NCI-H460 (cell line): ENCODE measurements around the gene TCAF1. TPM values are rescaled to one million over a fixed set of nuclear protein-coding genes. Genes with fewer than 3 reads are reported as not detected.
"Not testable (repeated sequence)": the region's sequence is repeated elsewhere in the genome, so short reads cannot be mapped to it uniquely, and the experiment has no call there.

Experiments used
- DNase-seq: peaks from one replicate; pipeline ENCODE4 v3.0.0-alpha.2; 2016; ENCODE audit warnings: low read depth; ENCODE audit errors: extremely low read depth
- total RNA-seq: library from RNA; depleted of rRNA; stranded (reverse); fragments of >200 nt; shearing (Covaris generic); gene quantifications from 2 replicates; pipeline ENCODE4 v1.2.3, GENCODE V29; 2014

Gene TCAF1
- total RNA-seq, 1 experiment from 2014 or later, result 37.4 TPM

DNA sequence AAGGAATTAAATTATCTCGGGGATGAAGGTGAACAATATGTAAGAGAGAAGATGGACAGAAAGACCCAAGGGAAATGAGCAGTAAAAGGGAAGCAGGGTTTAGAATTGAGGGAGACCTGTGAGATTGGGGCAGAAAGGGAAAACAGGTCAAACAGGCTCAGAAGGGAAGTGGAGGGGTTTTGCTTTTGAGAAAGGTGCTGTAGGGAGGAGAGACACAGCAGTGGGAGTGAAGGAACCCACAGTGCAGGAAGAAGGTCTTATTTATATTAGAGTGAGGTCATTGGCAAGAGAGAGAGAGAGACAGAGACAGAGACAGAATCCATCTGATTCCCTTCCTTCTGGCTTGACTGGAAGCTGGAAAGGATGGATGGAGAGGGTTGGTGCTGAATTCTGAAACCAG, 3.5 kb upstream of the TCAF1 start:
- DNase-seq, result no peak

DNA sequence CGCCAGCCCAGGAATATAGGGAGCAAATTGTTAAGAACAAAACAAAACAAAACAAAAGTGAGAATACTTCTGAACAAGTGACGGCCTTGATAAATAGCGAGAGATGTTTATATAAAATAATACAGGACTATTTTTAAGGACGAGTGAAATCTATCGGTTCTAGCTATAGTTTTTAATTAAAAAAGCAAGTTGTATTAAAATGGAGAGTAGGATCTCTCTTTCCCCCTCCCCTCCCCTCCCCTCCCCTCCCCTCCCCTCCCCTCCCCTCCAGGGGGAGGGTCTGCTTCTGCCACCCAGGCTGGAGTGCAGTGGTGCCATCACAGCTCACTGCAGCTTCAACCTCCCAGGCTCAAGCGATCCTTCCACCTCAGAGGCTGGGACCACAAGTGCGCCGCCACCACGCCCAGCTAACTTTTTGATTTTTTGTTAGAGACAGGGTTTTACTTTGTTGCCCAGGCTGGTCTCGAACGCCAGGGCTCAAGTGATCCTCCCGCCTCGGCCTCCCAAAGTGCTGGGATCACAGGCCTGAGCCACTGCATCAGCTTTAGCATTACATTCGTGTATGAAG, 440 bp upstream of the TCAF1 start:
- no peak for DNase-seq

DNA sequence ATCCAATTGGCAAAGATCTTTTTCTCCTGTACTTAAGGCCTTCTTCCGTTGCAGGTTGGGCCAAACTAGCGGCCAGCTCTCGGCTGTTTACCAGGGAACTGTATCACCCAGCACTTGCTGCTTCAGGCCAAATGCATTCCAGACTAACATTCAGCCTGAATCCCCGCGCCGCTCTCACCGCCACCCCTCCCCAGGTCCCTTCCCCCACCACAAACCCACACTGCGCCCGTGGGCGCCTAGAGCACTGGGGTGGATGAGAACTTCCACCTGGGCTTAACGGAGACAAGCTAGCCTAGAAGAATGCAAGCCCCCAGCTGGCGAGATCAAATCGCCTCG, 676 bp downstream of the TCAF1 start:
- DNase-seq, result no peak

DNA sequence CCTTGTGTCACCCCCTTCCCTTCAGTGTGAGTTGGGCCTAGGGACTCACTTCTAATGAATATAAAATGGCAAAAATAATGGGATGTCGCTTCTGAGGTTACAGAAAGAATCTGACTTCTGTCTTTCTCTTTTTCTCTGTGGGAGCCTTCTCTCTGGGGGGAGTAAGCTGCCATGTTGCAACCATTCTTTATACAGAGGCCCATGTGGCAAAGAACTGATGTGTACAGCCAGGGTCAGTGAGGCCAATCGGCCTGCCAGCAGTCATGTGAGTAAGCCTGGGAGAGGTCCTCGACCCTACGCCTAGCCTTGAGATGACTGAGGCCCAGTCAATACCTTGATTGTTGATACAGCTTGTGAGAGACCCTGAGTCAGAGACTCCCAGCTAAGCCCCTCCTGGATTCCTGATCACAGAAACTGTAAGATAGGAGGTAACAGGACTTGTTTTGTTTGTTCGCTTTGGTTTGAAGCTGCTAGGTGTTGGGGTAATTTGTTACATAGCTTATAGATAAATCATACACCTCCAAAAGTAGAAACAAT, 1.7 kb downstream of the TCAF1 start:
- no peak for DNase-seq

DNA sequence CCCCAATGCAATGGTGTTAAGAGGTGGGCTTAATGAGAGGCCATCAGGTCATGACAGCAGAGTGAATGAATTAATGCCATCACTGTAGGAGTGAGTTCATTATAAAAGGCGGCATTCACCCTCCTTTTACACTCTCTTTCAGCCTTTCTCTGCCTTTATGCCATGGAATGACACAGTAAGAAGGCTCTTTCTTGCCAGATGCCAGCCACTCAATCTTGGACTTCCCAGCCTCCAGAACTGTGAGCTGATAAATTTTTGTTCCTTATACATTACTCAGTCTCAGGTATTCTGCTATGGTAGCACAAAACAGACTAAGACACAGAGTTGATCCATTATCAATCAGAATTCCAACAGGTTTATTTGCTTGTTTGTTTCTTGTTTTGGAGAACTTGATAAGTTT, 3.2 kb downstream of the TCAF1 start:
- no peak for DNase-seq

DNA sequence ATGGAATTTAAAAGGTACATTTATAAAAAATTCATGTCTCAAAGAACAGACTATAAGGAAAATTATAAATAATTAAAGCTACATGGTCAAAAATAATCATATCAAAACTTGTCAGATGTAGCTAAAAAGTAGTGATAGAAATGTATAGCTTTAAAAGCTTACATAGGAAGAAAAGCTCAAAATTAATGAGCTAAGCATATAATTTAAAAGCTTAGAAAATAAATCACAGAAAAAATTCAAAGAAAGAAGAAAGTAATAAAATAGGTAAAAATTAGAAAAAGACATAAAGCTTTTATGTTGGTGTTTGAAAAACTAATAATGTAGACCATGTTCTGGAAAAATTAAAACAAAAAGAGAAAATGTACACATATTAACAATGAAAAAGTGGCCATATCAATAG, 5.3 kb downstream of the TCAF1 start:
- no peak for DNase-seq

DNA sequence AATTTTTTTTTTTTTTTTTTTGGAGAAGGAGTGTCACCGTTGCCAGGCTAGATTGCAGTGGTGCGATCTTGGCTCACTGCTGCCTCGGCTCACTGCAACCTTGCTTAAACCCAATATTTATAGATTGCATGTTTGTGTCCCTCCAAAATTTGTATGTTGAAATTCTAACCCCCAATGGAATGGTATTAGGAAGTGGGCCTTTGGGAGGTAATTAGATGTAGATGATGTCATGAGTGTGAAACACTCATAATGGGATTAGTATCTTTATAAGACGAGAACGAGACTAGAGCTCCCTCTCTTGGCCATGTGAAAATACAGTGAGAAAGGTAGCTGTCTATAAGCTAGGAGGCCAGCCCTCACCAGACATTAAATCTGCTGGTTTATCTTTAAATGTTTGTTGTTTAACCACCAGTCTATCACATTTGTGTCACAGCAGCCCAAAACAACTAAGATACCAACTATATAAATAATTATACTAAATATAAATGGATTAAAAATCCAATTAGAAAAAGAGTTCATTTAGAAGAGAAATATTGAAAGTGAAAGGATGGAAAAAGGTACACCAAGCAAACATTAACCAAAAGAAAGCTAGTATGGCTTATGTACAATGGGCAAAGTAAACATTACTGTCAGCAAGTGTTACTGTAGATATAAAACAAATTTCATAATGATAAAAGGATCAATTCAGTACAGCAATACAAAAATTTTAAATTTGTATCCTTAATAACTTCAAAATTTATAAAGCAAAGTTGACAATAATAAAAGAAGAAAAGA, 9.3 kb downstream of the TCAF1 start:
- DNase-seq, result peak; percentile 24

DNA sequence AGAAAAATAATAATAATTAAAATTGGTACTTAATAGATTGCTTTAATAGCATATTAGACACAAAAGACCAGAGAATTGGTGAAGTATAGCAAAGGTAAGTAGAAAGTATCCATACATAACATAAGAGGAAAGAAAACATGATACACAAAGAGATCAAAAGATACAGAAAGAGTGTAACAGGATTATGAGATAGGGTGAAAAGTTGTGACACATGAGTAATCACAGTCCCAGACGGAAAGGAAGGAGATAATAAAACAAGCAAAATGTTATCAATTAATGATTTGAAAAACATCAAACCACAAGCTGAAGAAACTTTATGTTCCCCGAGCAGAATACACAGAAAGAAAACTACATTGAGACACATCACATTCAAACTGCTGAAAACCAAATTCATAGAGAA, 10.5 kb downstream of the TCAF1 start:
- DNase-seq, result no peak

DNA sequence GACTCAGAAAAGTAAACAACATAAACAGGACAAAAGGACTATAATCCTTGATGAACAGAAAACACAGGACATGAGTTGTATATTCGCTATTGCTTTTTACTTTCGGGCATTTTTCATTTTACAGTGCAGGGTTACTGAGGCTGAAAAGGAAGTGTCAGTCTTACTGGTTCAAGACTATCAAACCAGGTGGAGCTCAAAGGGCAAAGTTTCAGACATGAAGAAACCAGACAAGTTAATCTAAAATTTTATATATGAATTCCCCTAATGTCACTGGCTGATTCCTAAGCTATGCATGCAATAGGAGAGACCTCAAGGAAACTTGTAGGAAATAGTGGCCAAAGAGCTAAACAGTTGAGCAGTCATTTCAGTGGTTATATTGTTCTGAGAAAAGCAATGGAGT, 11.4 kb downstream of the TCAF1 start:
- DNase-seq, result no peak

DNA sequence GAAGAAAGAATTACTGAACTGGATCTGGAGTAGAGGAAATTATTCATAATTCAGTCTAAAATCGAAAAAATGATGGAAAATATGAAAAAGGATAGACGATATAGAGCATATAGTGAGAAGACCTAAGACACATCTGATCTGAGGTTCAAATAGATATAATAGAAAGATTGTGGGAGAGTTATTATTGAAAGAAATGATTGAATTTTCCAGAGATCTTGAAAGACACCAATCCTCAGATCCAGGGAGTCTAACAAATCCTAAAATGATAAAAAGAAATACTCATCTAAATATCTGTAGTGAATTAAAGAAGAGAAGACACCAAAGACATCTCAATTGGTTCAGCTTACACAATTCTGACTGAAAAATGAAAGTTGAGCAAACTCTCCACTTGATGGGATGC, 12.9 kb downstream of the TCAF1 start:
- DNase-seq, result no peak

DNA sequence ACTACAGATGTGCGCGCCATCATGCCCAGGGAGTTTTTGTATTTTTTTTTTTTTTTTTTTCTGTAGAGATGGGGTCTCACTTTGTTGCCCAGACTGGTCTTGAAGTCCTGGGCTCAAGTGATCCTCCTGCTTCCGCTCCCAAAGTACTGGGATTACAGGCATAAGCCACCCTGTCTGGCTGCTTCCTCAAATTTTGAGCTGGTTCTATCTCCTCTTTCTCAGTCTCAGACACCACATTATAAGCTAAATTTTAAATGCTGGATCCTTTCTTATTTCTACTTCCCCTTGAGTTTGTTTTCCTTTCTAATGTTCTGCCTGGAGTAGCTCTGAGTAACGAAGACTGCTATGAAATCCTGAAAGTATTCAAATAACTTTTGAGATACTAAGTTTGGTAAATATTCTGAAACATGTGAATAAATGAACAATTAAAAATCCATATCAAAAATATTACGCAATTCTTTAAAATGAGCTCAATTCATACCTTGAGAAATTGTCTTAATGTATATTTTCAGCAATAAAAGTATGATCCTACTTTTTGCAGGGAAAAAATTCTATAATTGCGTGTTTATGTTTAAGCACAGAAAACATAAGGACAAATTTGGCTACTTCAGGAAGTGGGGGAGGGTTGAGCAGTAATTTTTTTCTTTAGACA, 15.0 kb downstream of the TCAF1 start:
- DNase-seq, result no peak

DNA sequence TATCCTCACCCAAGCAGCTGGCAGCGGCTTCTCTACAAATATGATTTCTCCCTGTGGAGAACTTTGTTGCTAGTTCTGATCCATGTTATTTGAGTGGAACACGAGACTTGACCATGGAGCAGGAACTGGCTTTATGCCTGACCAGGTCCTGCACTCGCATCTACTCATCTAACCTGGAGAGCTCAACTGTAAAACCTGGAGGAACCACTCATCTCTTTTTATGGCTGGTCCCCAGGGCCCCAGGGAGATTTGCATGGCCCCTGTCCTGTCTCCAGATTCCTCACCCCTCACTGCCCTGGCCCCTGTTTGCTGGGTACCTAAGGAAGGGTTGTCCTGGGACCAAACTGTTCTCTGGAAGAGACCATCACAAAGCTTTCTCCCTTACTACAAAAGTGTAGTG, 16.0 kb downstream of the TCAF1 start:
- no peak for DNase-seq

DNA sequence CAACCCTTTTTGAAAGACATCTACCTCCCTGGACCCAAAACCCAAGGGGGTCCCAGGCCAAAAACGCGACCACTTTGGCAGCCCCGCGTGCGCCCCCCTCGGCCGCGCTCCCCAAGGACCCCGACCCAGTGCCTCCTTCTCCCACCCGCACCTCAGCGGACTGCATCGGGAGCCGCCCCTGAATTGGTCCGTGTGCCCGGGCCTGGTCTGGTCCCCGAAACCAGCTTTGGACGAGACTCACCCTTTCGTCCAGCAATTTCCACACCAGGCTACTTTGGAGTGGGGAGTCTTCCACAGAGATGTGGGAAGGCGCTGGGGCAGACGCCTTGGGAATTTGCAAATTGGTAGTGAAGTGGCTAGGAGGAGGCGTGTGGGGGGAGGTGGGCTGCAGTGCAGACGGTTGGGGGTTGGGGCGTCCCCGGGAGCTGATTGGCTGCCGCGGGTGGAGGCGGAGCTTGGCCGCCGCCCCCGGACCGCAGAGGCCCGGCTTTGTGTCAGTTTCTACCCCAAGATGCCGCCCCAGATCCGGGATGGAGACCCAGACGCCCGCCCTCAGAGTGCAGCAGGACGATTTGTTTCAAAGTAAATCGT, 16.9 kb downstream of the TCAF1 start:
- DNase-seq, result no peak

DNA sequence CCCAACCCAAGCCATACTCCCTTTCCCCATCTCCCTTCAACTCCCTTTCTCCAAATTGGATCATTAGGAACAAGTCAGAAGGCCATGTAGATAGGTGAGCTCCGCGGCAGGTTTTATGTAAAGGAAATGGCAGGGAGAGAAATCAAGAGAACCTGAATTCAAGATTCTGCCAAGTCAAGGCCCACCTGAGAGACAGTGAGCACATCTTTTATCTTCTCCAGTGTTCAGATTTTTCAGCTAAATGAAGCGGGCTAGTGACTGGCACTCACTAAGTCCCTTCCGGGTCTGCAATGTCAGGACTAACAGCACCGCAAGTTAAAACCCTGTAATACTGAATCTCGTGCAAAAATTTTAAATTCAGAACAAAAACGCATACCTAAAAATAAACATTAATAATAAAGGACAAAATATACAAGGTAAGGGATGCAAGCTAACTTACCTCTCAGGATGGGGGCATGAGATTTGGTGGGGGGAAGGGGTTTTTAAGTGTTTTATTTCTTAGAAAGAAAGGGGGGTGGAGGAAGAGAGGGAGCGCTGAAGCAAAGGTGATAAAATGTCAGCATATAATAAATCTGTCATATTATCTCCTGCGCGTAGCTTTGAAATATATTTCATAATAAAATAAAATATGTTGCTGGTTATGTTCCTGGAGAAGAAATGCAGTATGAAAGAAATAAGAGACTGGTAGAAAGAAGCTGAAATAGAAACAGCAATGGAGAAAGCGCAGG, 17.6 kb downstream of the TCAF1 start:
- no peak for DNase-seq

DNA sequence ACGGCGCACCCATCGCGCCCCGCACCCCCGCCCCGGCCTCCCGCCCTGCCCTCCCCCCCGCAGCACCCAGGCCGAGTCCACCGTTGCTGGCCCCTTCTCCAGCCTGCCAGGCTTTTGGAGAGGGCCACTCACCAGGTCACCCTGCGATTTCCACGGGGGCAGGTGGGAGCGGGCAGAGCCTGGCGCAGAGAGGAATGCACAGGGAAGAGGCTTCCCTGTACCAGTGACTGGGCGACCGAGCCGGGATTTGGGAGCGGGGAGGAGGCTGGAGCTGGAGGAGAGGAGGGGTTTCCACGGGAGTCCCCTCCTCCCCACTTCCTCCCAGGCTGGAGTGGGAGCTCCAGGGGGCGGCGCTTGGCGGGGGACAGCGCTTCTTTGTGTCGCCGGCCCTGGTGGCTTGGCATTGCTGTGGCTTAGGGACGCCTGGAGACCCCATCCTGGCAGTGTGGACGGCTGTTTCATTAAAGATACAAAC, 19.3 kb downstream of the TCAF1 start:
- no peak for DNase-seq

DNA sequence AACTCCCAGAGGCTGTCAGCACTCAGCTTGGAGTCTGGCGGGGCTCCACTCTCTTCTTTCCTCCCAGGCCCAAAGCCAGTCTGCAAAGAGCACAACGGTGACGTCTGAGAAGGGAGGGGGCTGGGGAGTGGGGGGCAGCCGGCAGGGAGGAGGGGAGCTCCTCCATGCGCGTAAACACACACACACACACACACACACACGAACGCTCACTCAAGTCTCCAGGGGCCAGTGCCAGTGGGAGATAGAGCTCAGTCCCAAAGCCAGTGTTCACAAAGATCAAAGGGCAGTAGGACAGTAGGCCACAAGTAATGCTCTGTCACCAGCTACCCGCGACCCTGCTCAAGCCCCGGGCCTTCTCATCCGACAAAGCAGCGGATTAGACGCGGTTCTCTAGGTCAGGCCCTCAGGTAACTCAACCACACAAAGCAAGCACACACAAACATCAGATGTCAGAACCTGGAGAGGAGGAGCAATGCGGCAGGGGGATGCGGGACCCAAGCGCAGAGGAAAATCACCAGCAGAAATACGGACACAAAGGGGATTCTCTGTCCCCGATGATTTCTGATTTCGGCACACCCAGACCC, 19.9 kb downstream of the TCAF1 start:
- DNase-seq, result no peak

DNA sequence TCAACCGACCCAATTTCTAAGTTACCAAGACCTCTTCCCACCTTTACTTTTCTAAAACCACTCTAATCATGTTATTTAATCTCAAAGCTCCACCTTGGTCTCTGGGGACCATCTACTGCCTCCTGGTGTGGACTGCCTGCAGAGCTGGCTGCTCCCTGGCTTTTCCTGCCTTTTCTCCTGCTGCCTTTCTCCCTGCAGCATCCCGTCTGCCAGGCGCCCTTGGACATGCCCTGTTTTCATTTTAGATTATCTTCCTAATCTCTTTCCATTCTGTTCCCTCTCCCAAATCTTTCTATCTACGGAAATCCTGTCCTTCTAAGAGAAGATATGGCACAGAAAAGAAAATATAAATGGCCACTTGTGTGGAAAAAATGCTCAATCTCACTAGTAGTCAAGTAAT, 23.1 kb downstream of the TCAF1 start:
- no peak for DNase-seq

DNA sequence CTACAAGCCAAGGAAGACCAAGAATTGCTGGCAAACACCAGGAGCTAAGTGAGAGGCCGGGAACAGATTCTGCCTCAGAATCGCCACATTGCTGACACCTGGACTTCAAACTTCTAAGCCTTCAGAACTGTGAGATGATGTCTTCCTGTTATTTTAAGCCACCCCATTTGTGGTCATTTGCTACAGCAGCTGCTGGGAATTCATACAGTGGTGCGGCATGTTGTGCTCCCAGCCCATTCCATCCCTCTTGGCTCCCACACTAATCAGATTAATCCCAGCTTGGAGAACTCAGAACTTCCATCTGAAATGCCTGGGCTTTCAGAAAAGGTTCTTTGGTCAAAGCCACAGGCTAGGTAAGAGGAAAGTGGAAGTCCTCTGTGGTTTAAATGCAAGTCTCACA, 24.9 kb downstream of the TCAF1 start:
- DNase-seq, result no peak

DNA sequence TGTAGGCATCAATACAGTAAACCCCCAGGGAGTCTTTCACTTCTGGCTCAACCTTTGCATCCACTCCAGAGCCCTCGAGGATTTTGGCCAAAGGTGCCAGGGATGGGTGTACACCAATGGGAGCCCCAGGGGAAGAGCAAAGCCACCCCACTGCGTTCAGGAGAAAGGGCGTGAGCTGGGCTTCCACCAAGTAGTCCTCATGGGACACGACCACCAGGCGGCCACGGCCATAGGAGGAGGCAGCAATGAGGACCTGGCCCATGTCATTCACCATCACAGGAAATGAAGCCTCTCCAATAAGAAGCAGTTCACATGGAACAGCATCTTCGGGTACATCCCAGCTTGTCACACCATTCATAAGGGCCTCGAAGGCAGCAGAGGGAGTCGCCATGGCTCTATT, 25.8 kb downstream of the TCAF1 start:
- no peak for DNase-seq

DNA sequence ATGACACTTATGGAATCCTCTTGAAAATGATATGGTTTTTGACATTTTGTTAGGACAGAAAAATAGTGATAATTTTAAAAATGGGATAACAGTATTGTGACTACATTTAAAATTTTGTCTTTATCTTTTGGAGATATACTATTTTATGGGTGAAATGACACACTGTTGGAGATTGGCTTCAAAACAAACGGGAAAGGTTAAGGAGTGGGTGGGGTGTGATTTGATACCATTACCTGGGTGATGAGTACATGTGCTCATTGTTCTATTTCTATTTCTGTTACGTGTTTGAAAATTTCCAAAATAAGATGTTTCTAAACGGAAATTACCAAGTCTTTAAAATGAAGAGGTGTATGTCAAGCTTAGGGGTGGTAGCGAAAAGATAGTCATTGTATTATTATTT, 28.7 kb downstream of the TCAF1 start:
- not testable (repeated sequence) for DNase-seq

DNA sequence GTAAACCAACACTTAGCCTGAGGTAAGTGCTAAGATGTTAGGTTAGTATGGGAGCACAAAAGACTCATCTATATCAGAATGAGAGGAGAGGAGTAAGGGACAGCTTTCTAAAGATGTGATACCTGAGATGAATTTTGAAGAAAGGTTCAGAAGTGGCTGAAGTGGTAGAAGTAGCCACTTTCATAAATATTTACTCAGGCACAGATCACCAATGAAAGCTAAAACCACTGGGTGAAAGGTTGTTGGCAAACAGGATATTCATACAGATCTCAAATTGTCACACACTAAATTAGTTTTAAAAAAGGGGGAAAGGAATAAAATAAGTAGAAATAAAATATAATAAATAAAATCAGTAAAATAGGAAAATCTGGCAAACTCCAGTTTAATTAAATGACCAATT, 30.4 kb downstream of the TCAF1 start:
- DNase-seq, result not testable (repeated sequence)
